ENCODE data around the gene TTC28. TPM values are rescaled to one million over a fixed set of nuclear protein-coding genes. Genes with fewer than 3 reads are reported as not detected.
A peak's percentile ranks its signal among the peaks of the same experiment; 100 is the strongest.
"Not testable (repeated sequence)": the region's sequence is repeated elsewhere in the genome, so short reads cannot be mapped to it uniquely, and the experiment has no call there.

The TTC28 gene
- total RNA-seq, 1 experiment from 2014 or later: 7.6 TPM

- peak; percentile 4 for DNase-seq (ENCODE audit: low spot score)
- in situ Hi-C loops (cut with HindIII; ENCODE audit: low sequenced_read_pairs): not testable (repeated sequence)
Observed at GRCh38 chr22:28678778-28679610, 646 bp downstream of the TTC28 start.

GRCh38 chr22:28678170-28678569 is 1.5 kb downstream of the TTC28 start:
- in situ Hi-C loops (cut with HindIII; ENCODE audit: low sequenced_read_pairs); DNase-seq (ENCODE audit: low spot score): not testable (repeated sequence)

DNA sequence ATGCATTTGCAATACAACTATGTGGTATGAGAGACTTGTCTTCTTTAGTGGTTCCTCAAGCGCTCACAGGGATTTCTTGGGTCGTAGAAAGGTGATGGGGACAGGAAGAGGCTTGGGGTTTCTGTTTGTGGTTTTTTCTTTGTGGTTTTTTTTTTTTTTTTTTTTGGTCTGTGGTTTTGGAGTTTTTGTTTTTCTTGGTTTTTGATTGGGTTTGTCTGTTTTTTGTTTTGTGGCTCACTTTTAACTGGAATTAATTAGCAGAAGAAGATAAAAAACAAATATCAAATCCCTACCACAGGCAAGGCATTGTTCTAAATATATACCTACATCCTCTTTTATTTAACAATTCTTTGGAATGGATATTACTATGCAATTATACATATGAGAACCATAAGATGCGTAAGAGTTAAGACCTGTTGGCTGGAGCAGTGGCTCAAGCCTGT is 5.5 kb downstream of the TTC28 start:
- DNase-seq (ENCODE audit: low spot score): no peak
- in situ Hi-C loops (cut with HindIII; ENCODE audit: low sequenced_read_pairs): no loop called here

DNA sequence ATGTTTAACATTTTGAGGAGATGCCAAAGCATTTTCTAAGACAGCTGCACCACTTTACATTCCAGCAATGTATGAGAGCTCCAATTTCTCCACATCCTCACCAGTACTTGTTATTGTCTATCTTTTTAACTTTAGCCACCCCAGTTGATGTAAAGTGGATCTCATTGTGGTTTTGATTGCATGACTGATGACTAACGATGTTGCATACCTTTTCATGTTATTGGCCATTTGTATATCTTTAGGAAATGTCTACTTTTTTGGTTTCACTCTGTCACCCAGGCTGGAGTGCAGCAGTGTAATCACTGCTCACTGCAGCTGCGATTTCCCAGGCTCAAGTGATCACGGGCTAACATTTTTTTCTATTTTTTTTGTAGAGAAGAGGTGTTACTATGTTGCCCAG is 8.9 kb downstream of the TTC28 start:
- no peak for DNase-seq (ENCODE audit: low spot score)
- in situ Hi-C loops (cut with HindIII; ENCODE audit: low sequenced_read_pairs): no loop called here

GRCh38 chr22:28670161-28670560 is 9.5 kb downstream of the TTC28 start:
- in situ Hi-C loops (cut with HindIII; ENCODE audit: low sequenced_read_pairs): no loop called here
- no peak for DNase-seq (ENCODE audit: low spot score)

DNA sequence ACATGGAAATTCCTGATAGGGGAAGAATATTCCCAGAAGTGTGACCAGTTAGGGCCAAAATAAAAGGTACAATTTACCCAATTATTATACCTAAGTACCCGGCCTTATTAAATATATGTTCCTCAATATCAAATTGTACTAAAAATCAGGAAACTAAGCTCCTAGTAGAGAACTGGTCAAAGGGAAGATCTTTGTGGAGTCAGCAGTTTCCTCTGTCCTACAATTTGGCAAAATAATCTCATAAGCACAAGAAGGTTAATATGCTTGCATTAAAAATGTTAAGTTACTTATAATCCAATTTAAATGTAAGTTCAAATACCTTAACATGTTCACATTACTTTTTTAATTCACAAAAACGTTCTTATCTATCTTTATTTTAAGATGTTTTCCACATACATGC is 10.3 kb downstream of the TTC28 start:
- DNase-seq (ENCODE audit: low spot score): no peak
- in situ Hi-C loops (cut with HindIII; ENCODE audit: low sequenced_read_pairs): no loop called here

DNA sequence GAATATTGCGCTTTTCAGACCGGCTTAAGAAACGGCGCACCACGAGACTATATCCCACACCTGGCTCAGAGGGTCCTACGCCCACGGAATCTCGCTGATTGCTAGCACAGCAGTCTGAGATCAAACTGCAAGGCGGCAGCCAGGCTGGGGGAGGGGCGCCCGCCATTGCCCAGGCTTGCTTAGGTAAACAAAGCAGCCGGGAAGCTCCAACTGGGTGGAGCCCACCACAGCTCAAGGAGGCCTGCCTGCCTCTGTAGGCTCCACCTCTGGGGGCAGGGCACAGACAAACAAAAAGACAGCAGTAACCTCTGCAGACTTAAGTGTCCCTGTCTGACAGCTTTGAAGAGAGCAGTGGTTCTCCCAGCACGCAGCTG is 16.1 kb downstream of the TTC28 start:
- DNase-seq (ENCODE audit: low spot score); in situ Hi-C loops (cut with HindIII; ENCODE audit: low sequenced_read_pairs): not testable (repeated sequence)

GRCh38 chr22:28658448-28658847 is 21.2 kb downstream of the TTC28 start:
- no peak for DNase-seq (ENCODE audit: low spot score)
- in situ Hi-C loops (cut with HindIII; ENCODE audit: low sequenced_read_pairs): no loop called here

DNA sequence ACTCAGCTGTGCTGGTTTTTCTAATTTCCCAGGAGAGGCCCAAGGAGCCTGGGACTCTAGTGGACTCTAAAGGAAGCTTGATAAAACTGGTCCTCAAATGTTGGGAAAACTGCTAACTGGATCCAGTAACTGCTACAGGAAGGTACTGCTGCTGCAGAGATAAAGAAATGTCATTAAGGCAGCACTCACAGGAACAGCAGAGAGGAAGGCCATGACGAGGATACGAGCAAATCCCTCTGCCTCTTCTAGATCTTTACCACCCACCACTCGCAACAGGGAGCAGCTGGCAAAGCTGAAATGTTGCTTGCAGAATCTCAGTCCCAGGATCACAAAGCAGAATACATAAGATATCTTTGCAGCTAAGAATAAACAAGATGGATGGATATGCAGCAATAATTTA is 23.5 kb downstream of the TTC28 start:
- DNase-seq (ENCODE audit: low spot score): no peak

GRCh38 chr22:28650463-28650862 is 29.2 kb downstream of the TTC28 start:
- in situ Hi-C loops (cut with HindIII; ENCODE audit: low sequenced_read_pairs): no loop called here

More for the DNA sequence above, 23.5 kb downstream of the TTC28 start:
- in situ Hi-C loops (cut with HindIII; ENCODE audit: low sequenced_read_pairs): no loop called here

GRCh38 chr22:28648792-28649191 is 30.8 kb downstream of the TTC28 start:
- no peak for DNase-seq (ENCODE audit: low spot score)
- in situ Hi-C loops (cut with HindIII; ENCODE audit: low sequenced_read_pairs): no loop called here

More at GRCh38 chr22:28650463-28650862, 29.2 kb downstream of the TTC28 start:
- no peak for DNase-seq (ENCODE audit: low spot score)

GRCh38 chr22:28647216-28647615 is 32.4 kb downstream of the TTC28 start:
- no peak for DNase-seq (ENCODE audit: low spot score)
- in situ Hi-C loops (cut with HindIII; ENCODE audit: low sequenced_read_pairs): no loop called here

- DNase-seq (ENCODE audit: low spot score): no peak
- in situ Hi-C loops (cut with HindIII; ENCODE audit: low sequenced_read_pairs): no loop called here
Observed at GRCh38 chr22:28639321-28639720, 40.3 kb downstream of the TTC28 start.

DNA sequence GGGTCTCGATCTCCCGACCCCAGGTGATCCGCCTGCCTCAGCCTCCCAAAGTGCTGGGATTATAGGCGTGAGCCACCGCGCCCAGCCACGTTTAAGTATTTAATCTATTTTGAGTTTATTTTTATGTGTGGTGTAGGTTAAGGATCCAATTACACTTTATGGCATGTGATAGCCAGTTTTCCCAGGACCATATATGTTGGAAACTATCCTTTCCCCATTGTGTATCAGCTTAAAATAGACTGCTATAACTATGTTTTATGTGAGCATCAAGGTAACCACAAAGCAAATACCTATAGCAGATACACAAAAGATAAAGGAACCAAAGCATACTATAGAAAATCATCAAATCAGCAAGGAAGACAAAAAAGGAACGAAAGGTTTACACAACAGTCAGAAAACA is 42.4 kb downstream of the TTC28 start:
- in situ Hi-C loops (cut with HindIII; ENCODE audit: low sequenced_read_pairs): no loop called here
- no peak for DNase-seq (ENCODE audit: low spot score)

DNA sequence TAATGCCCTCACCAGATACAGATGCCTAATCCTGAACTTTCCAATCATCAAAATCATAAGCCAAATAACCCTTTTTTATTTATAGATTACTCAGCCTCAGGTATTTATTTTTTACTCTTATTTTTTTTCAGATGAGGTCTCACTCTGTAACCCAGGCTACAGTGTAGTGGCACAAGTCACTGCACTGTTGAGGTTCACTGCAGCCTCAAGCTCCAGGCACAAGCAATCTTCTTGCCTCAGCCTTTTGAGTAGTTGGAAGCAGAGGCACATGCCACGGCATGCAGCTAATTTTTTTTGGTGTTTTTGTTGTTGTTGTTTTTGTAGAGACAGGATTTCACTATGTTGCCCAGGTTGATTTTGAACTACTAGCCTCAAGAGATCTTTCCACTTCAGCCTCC is 49.5 kb downstream of the TTC28 start:
- no peak for DNase-seq (ENCODE audit: low spot score)
- in situ Hi-C loops (cut with HindIII; ENCODE audit: low sequenced_read_pairs): no loop called here

DNA sequence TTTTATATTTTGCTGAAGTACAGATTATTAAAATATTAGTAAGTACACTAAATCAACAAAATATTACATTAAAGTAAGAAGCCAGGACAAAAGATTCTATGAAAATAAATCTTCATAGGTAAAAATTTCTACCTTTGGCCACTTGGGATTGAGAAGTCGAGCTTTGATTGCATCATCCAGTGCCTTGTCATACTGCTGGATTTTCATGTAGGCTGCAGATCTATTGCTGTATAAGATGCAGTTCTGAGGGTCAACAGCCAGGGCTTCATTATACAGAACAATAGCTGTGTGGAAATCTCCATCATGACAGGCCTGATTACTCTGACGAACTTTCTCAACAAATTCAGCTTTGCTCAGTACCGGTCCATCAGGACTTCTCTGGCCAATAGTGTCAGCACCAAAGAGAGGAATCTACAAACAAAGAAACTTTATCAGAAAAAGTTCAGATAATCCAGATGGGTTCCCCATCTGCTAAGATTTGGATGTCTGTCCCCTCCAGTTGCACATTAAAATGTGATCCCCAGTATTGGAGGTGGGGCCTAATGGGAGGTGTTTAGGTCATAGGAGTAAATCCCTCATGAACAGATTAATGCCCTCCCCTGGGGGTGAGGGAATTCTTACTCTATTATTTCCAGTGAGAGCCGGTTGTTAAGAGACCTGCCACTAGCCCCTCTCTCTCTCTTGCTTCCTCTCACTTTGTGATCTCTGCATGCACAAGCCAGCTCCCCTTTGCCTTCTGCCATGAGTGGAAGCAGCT is 50.0 kb downstream of the TTC28 start:
- no peak for DNase-seq (ENCODE audit: low spot score)
- in situ Hi-C loops (cut with HindIII; ENCODE audit: low sequenced_read_pairs): no loop called here

- no peak for DNase-seq (ENCODE audit: low spot score)
- in situ Hi-C loops (cut with HindIII; ENCODE audit: low sequenced_read_pairs): no loop called here
Observed at GRCh38 chr22:28628766-28629165, 50.9 kb downstream of the TTC28 start.

DNA sequence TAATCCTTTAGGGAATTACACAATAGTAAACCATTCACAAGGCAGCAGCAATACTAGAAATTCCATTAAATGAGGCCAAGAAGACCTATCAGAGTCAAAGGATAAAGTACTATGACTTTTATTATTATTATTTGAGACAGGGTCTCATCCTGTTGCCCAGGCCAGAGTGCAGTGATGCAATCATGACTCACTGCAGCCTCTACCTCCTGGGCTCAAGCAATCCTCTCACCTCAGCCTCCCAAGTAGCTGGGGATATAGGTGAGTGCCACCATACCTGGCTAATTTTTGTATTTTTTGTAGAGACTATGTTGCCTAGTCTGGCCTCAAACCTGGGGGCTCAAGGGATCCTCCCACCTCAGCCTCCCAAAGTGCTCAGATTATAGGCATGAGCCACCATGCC is 51.8 kb downstream of the TTC28 start:
- DNase-seq (ENCODE audit: low spot score): no peak
- in situ Hi-C loops (cut with HindIII; ENCODE audit: low sequenced_read_pairs): no loop called here

DNA sequence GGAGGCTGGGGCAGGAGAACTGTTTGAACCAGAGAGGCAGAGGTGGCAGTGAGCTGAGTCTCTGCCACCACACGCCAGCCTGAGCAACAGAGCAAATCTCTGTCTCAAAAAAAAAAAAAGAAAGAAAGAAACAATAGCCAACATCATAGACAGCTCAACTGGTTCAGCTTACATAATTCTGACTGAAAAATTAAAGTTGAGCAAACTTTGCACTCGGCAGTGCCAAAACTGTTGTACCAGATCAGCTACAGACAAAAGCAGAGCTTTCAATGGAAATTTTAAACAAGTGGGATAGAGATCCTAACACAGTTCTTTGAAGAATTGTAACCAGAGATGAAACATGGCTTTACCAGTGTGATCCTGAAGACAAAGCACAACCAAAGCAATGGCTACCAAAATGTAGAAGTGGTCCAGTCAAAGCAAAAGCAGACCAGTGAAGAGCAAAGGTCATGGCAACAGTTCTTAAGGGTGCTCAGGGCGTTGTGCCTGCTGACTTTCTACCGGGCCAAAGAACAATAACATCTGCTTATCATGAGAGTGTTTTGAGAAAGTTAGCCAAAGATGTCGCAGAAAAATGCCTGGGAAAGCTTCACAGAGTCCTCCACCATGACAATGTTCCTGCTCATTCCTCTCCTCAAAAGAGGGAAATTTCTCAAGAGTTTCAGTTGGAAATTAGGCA is 59.3 kb downstream of the TTC28 start:
- in situ Hi-C loops (cut with HindIII; ENCODE audit: low sequenced_read_pairs): no loop called here
- DNase-seq (ENCODE audit: low spot score): no peak

DNA sequence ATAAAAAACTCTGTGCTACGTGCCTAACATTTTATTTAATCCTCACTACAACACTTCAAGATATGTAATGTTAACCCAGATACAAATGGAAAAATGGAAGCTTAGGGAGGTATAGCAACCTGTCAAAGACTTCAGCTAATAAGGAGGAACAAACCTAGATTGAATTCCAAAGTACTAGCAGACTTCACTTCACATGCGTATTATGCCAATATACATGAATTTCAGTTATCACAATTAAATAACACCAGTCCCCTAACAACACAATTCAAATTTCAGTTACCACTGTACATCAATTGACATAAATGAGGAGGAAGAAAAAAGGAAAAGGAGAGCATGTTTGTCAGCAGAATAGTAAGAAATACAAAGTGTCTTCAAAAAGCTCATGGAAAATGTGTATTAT is 60.4 kb downstream of the TTC28 start:
- no peak for DNase-seq (ENCODE audit: low spot score)
- in situ Hi-C loops (cut with HindIII; ENCODE audit: low sequenced_read_pairs): no loop called here

Data from G401 (cell line).